WTC11 (cell line): ENCODE data around the gene STAT2.

Source experiments
- GABPB1 ChIP-seq: sonication (generic); formaldehyde crosslinking; IDR thresholded peaks from 2 replicates; pipeline ENCODE4 v1.8.1; 2023; ENCODE audit warnings: mild to moderate bottlenecking, missing genetic modification reagents
- MAX ChIP-seq: sonication (generic); formaldehyde crosslinking; IDR thresholded peaks from 2 replicates; pipeline ENCODE4 v1.8.0; 2022; ENCODE audit warnings: mild to moderate bottlenecking, missing genetic modification reagents
- SMAD4 ChIP-seq: sonication (generic); formaldehyde crosslinking; IDR thresholded peaks from 2 replicates; pipeline ENCODE4 v1.8.0; 2022; ENCODE audit warnings: mild to moderate bottlenecking, missing genetic modification reagents
- TEAD4 ChIP-seq: sonication (generic); formaldehyde crosslinking; IDR thresholded peaks from 2 replicates; pipeline ENCODE4 v1.8.0; 2022; ENCODE audit warnings: mild to moderate bottlenecking, missing genetic modification reagents
- ZNF138 ChIP-seq: sonication (generic); formaldehyde crosslinking; conservative IDR thresholded peaks from 2 replicates; pipeline ENCODE4 v1.8.1; 2022; ENCODE audit warnings: mild to moderate bottlenecking, moderate library complexity, missing genetic modification reagents
- TF ChIP-seq, protein P1 (sequence below): fragments of 250-450 bp; sonication (Bioruptor Pico); IDR thresholded peaks from 2 replicates; pipeline ENCODE4 v1.9.0; 2021; ENCODE audit warnings: mild to moderate bottlenecking, borderline replicate concordance
- TF ChIP-seq, protein P2 (sequence below): fragments of 200-600 bp; IDR thresholded peaks from 2 replicates; pipeline ENCODE4 v1.8.0; 2022; ENCODE audit warnings: antibody characterized with exemption

DNA sequence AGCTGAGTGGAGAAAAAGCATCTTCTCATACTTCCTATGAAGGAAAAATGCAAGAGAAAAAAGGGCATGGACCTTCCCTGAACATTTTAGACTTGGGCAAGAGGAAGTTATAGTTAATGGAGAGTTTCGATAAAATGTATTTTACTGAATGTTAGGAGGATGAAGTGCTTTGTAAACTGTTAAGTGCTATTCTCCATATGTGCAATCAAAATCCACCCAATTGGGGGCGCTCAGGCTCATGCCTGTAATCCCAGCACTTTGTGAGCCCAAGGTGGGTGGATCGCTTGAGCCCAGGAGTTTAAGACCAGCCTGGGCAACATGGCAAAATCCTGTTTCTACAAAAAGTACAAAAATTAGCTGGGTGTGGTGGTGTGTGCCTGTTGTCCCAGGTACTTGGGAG is 42.2 kb downstream of the STAT2 start:
- TF ChIP-seq MAX (CRISPR knock-in tag): no peak
- TF ChIP-seq, protein P1, sequence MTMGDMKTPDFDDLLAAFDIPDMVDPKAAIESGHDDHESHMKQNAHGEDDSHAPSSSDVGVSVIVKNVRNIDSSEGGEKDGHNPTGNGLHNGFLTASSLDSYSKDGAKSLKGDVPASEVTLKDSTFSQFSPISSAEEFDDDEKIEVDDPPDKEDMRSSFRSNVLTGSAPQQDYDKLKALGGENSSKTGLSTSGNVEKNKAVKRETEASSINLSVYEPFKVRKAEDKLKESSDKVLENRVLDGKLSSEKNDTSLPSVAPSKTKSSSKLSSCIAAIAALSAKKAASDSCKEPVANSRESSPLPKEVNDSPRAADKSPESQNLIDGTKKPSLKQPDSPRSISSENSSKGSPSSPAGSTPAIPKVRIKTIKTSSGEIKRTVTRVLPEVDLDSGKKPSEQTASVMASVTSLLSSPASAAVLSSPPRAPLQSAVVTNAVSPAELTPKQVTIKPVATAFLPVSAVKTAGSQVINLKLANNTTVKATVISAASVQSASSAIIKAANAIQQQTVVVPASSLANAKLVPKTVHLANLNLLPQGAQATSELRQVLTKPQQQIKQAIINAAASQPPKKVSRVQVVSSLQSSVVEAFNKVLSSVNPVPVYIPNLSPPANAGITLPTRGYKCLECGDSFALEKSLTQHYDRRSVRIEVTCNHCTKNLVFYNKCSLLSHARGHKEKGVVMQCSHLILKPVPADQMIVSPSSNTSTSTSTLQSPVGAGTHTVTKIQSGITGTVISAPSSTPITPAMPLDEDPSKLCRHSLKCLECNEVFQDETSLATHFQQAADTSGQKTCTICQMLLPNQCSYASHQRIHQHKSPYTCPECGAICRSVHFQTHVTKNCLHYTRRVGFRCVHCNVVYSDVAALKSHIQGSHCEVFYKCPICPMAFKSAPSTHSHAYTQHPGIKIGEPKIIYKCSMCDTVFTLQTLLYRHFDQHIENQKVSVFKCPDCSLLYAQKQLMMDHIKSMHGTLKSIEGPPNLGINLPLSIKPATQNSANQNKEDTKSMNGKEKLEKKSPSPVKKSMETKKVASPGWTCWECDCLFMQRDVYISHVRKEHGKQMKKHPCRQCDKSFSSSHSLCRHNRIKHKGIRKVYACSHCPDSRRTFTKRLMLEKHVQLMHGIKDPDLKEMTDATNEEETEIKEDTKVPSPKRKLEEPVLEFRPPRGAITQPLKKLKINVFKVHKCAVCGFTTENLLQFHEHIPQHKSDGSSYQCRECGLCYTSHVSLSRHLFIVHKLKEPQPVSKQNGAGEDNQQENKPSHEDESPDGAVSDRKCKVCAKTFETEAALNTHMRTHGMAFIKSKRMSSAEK (CRISPR knock-in tag): no peak
- no peak for TF ChIP-seq TEAD4 (CRISPR knock-in tag)
- TF ChIP-seq, protein P2, sequence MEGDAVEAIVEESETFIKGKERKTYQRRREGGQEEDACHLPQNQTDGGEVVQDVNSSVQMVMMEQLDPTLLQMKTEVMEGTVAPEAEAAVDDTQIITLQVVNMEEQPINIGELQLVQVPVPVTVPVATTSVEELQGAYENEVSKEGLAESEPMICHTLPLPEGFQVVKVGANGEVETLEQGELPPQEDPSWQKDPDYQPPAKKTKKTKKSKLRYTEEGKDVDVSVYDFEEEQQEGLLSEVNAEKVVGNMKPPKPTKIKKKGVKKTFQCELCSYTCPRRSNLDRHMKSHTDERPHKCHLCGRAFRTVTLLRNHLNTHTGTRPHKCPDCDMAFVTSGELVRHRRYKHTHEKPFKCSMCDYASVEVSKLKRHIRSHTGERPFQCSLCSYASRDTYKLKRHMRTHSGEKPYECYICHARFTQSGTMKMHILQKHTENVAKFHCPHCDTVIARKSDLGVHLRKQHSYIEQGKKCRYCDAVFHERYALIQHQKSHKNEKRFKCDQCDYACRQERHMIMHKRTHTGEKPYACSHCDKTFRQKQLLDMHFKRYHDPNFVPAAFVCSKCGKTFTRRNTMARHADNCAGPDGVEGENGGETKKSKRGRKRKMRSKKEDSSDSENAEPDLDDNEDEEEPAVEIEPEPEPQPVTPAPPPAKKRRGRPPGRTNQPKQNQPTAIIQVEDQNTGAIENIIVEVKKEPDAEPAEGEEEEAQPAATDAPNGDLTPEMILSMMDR: no peak
- TF ChIP-seq ZNF138 (CRISPR knock-in tag): no peak
- TF ChIP-seq GABPB1 (CRISPR knock-in tag): no peak
- no peak for TF ChIP-seq SMAD4 (CRISPR knock-in tag)
